H9 (cell line): ENCODE measurements around the gene LEFTY2. TPM values are rescaled to one million over a fixed set of nuclear protein-coding genes. Genes with fewer than 3 reads are reported as not detected.

Experiments used
- DNase-seq: peaks from one replicate; pipeline ENCODE4 v3.0.0-alpha.2; 2017
- H2AFZ ChIP-seq: one replicate; pipeline ENCODE4 v1.6.1; 2013; ENCODE audit warnings: mild to moderate bottlenecking, low read length, control low read depth, moderate library complexity
- H2AK5ac ChIP-seq: 2 replicates; pipeline ENCODE4 v1.6.1; 2013; ENCODE audit warnings: low read length, control low read depth, mixed read lengths; ENCODE audit not compliant: insufficient read length
- H2BK120ac ChIP-seq: one replicate; pipeline ENCODE4 v1.6.1; 2013; ENCODE audit warnings: low read depth, mild to moderate bottlenecking, low read length, control low read depth, inconsistent platforms; ENCODE audit not compliant: poor library complexity, severe bottlenecking
- H2BK12ac ChIP-seq: 2 replicates; pipeline ENCODE4 v1.6.1; 2013; ENCODE audit warnings: low read length, control low read depth, mixed read lengths, low read depth; ENCODE audit not compliant: insufficient read length
- H2BK15ac ChIP-seq: 2 replicates; pipeline ENCODE4 v1.6.1; 2013; ENCODE audit warnings: low read depth, low read length, control low read depth
- H2BK20ac ChIP-seq: one replicate; pipeline ENCODE4 v1.6.1; 2013; ENCODE audit warnings: low read depth, mild to moderate bottlenecking, low read length, control low read depth, inconsistent platforms; ENCODE audit not compliant: poor library complexity, severe bottlenecking
- H2BK5ac ChIP-seq: 2 replicates; pipeline ENCODE4 v1.6.1; 2013; ENCODE audit warnings: low read length, control low read depth, mixed read lengths; ENCODE audit not compliant: insufficient read length
- H3K14ac ChIP-seq: 2 replicates; pipeline ENCODE4 v1.6.1; 2013; ENCODE audit warnings: low read length, control low read depth; ENCODE audit not compliant: insufficient read depth
- H3K18ac ChIP-seq: 2 replicates; pipeline ENCODE4 v1.6.1; 2013; ENCODE audit warnings: low read depth, mild to moderate bottlenecking, mixed read lengths, low read length, control low read depth; ENCODE audit not compliant: insufficient read length
- H3K23ac ChIP-seq: 2 replicates; pipeline ENCODE4 v1.6.1; 2013; ENCODE audit warnings: low read length, control low read depth, mixed read lengths, low read depth; ENCODE audit not compliant: insufficient read length
- H3K23me2 ChIP-seq: 2 replicates; pipeline ENCODE4 v1.6.1; 2013; ENCODE audit warnings: low read depth, mild to moderate bottlenecking, mixed read lengths, low read length, control low read depth; ENCODE audit not compliant: insufficient read length, poor library complexity, severe bottlenecking
- H3K27ac ChIP-seq: 2 replicates; pipeline ENCODE4 v1.5.1; 2013; ENCODE audit warnings: low read length, control low read depth, mixed read lengths, low read depth; ENCODE audit not compliant: insufficient read length
- H3K27me3 ChIP-seq: 2 replicates; pipeline ENCODE4 v1.6.1; 2013; ENCODE audit warnings: low read length, control low read depth, inconsistent platforms; ENCODE audit not compliant: insufficient read depth
- H3K4ac ChIP-seq: 2 replicates; pipeline ENCODE4 v1.6.1; 2013; ENCODE audit warnings: low read depth, mild to moderate bottlenecking, control low read depth, inconsistent platforms, low read length, moderate library complexity
- H3K4me1 ChIP-seq: 2 replicates; pipeline ENCODE4 v1.6.1; 2013; ENCODE audit warnings: low read length, control low read depth, inconsistent platforms; ENCODE audit not compliant: insufficient read depth
- H3K4me2 ChIP-seq: 2 replicates; pipeline ENCODE4 v1.6.1; 2013; ENCODE audit warnings: low read length, control low read depth, mixed read lengths; ENCODE audit not compliant: insufficient read length, insufficient read depth
- H3K56ac ChIP-seq: 2 replicates; pipeline ENCODE4 v1.6.1; 2013; ENCODE audit warnings: low read depth, mild to moderate bottlenecking, mixed read lengths, low read length, control low read depth; ENCODE audit not compliant: insufficient read length
- H3K79me1 ChIP-seq: 2 replicates; pipeline ENCODE4 v1.6.1; 2013; ENCODE audit warnings: low read depth, mild to moderate bottlenecking, moderate library complexity, low read length, control low read depth, inconsistent platforms; ENCODE audit not compliant: insufficient read depth, poor library complexity, severe bottlenecking
- H3K79me2 ChIP-seq: 2 replicates; pipeline ENCODE4 v1.6.1; 2013; ENCODE audit warnings: low read length, control low read depth, inconsistent platforms; ENCODE audit not compliant: insufficient read depth
- H3K9ac ChIP-seq: 2 replicates; pipeline ENCODE4 v1.6.1; 2013; ENCODE audit warnings: low read length, control low read depth, mixed read lengths; ENCODE audit not compliant: insufficient read length; ENCODE audit errors: extremely low read depth
- H3K9me3 ChIP-seq: one replicate; pipeline ENCODE4 v1.6.1; 2013; ENCODE audit warnings: low read depth, low read length, inconsistent platforms; ENCODE audit not compliant: control insufficient read depth
- H3T11ph ChIP-seq: one replicate; pipeline ENCODE4 v1.6.1; 2013; ENCODE audit warnings: mild to moderate bottlenecking, low read length, control low read depth, inconsistent platforms
- H4K20me1 ChIP-seq: one replicate; pipeline ENCODE4 v1.6.1; 2013; ENCODE audit not compliant: control insufficient read depth, insufficient read length, insufficient read depth
- H4K5ac ChIP-seq: 2 replicates; pipeline ENCODE4 v1.6.1; 2013; ENCODE audit warnings: low read depth, mild to moderate bottlenecking, mixed read lengths, low read length, control low read depth; ENCODE audit not compliant: insufficient read length
- H4K8ac ChIP-seq: replicated peaks from 2 replicates; pipeline ENCODE4 v1.6.1; 2013; ENCODE audit warnings: low read length, control low read depth, mixed read lengths, low read depth; ENCODE audit not compliant: insufficient read length
- H4K91ac ChIP-seq: 2 replicates; pipeline ENCODE4 v1.6.1; 2013; ENCODE audit warnings: low read depth, mild to moderate bottlenecking, moderate library complexity, mixed read lengths, low read length, control low read depth; ENCODE audit not compliant: insufficient read length
- H3K27ac Mint-ChIP-seq, 3 experiments: 2 replicates in 2 of 3; 3 replicates in 1 of 3; pipeline ENCODE4 v1.8.0; 2020 to 2021; ENCODE audit warnings: mixed read lengths in 3 of 3, mild to moderate bottlenecking in 1 of 3, moderate library complexity in 1 of 3
- H3K27me3 Mint-ChIP-seq: 2 replicates; pipeline ENCODE4 v1.8.0; 2021; ENCODE audit warnings: low read depth, mild to moderate bottlenecking, moderate library complexity, mixed read lengths
- H3K36me3 Mint-ChIP-seq, 3 experiments: 2 replicates in 2 of 3; 3 replicates in 1 of 3; pipeline ENCODE4 v1.8.0; 2020 to 2021; ENCODE audit warnings: low read depth in 3 of 3, mixed read lengths in 3 of 3; ENCODE audit not compliant: insufficient read depth in 1 of 3
- H3K4me1 Mint-ChIP-seq, 2 experiments: 2 replicates each; pipeline ENCODE4 v1.8.0; 2020; ENCODE audit warnings: mixed read lengths in 2 of 2
- H3K4me3 Mint-ChIP-seq, 2 experiments: 2 replicates in 1 of 2; 3 replicates in 1 of 2; pipeline ENCODE4 v1.8.0; 2020 to 2021; ENCODE audit warnings: mild to moderate bottlenecking in 2 of 2, mixed read lengths in 2 of 2, moderate library complexity in 1 of 2
- H3K9me3 Mint-ChIP-seq, 2 experiments: 2 replicates in 1 of 2; 3 replicates in 1 of 2; pipeline ENCODE4 v1.8.0; 2020; ENCODE audit warnings: mild to moderate bottlenecking in 2 of 2, mixed read lengths in 2 of 2, moderate library complexity in 1 of 2
- CTCF ChIP-seq: fragments of 200-600 bp; sonication (generic); conservative IDR thresholded peaks from 3 replicates; pipeline ENCODE4 v1.8.0; 2021; ENCODE audit warnings: antibody characterized with exemption, mild to moderate bottlenecking
- WGBS: extraction: QIAGEN DNeasy Blood & Tissue Kit; methylation state at CpG from one replicate; pipeline ENCODE4 v1.1.7; 2013; ENCODE audit warnings: missing lambda C conversion rate, low lambda C conversion rate, mixed read lengths; ENCODE audit not compliant: insufficient read length; ENCODE audit errors: extremely low coverage; 5-methylcytosine and 5-hydroxymethylcytosine counted together
- total RNA-seq: library from RNA; stranded (reverse); gene quantifications from 2 replicates; pipeline ENCODE4 v1.2.1, GENCODE V29; 2021

LEFTY2 gene
- total RNA-seq, 1 experiment from 2014 or later = 16.3 TPM

GRCh38 chr1:225954753-225955152 lies 13.7 kb upstream of the LEFTY2 start:
- Histone ChIP-seq H2BK120ac (no peak overlapping the region), H3K4ac (no peak overlapping the region), H3K18ac (no peak overlapping the region), H3K9ac (no peak overlapping the region), H3K27me3 (no peaks in the 10 kb centered on the region), H4K5ac (no peak overlapping the region), H4K8ac (no peak overlapping the region), H3K23ac (no peak overlapping the region), H4K20me1 (no peaks in the 10 kb centered on the region), H3K14ac (no peak overlapping the region), H2BK12ac (no peak overlapping the region), H3K9me3 (no peaks in the 10 kb centered on the region), H3K4me2 (no peak overlapping the region), H3T11ph (no peak overlapping the region), H2BK15ac (no peak overlapping the region), H2BK20ac (no peak overlapping the region), H3K56ac (no peak overlapping the region), H3K79me1 (no peaks in the 10 kb centered on the region), H3K23me2 (no peaks in the 10 kb centered on the region), H3K27ac (no peak overlapping the region), H3K79me2 (no peaks in the 10 kb centered on the region), H2BK5ac (no peak overlapping the region), H3K4me1 (no peaks in the 10 kb centered on the region), H2AFZ (no peak overlapping the region), H2AK5ac (no peak overlapping the region), H4K91ac (no peak overlapping the region)
- WGBS = no CpG with 5 or more reads among the region's 1 CpG
- Mint-ChIP-seq H3K4me3 (no peak overlapping the region), H3K9me3 (no peaks in the 10 kb centered on the region), H3K4me1 (peaks cover 13 to 15% of the 10 kb centered on the region in 2 experiments), H3K27me3 (peaks cover 4% of the 10 kb centered on the region), H3K27ac (no peak overlapping the region), H3K36me3 (no peaks in the 10 kb centered on the region; a peak in 1 of 7 replicates)
- no peak for TF ChIP-seq CTCF
- DNase-seq = no peak
